Nucleus accumbens (tissue), 56 donors: ENCODE results near the gene DIRAS3.
"Not testable (repeated sequence)": the region's sequence is repeated elsewhere in the genome, so short reads cannot be mapped to it uniquely, and the experiment has no call there.

Experiments
- DNase-seq, 56 donors: peaks; one replicate each; lab custom pipeline; 2025; lab: John Stamatoyannopoulos, UW

Gene DIRAS3

GRCh38 chr1:68028566-68028965, 21.9 kb downstream of the DIRAS3 start:
- DNase-seq: no peak

- DNase-seq: no peak
These were observed 25.6 kb downstream of the DIRAS3 start for GRCh38 chr1:68024635-68025338.

GRCh38 chr1:68016381-68016780, 34.0 kb downstream of the DIRAS3 start:
- DNase-seq: no peak

GRCh38 chr1:68015971-68016370, 34.5 kb downstream of the DIRAS3 start:
- no peak for DNase-seq

- DNase-seq: no peak
These were observed 35.1 kb downstream of the DIRAS3 start for GRCh38 chr1:68015369-68015768.

GRCh38 chr1:68013351-68013750, 37.1 kb downstream of the DIRAS3 start:
- no peak for DNase-seq

- peak in 29 of 56 donors; percentile 2 to 61 (median 36) for DNase-seq
These were observed 38.6 kb downstream of the DIRAS3 start for GRCh38 chr1:68011657-68012375.

GRCh38 chr1:68010543-68010942, 39.9 kb downstream of the DIRAS3 start:
- no peak for DNase-seq

- no peak for DNase-seq
These were observed 40.3 kb downstream of the DIRAS3 start for GRCh38 chr1:68010090-68010489.

- not testable (repeated sequence) for DNase-seq
These were observed 46.8 kb downstream of the DIRAS3 start for GRCh38 chr1:68003626-68004025.

GRCh38 chr1:68000191-68000590, 50.2 kb downstream of the DIRAS3 start:
- DNase-seq: no peak

GRCh38 chr1:67997746-67998145, 52.7 kb downstream of the DIRAS3 start:
- no peak for DNase-seq
